Pulmonary artery endothelial cell (primary cell): ENCODE data around the gene APOBEC3F. TPM values are rescaled to one million over a fixed set of nuclear protein-coding genes. Genes with fewer than 3 reads are reported as not detected.
"Not testable (repeated sequence)": the region's sequence is repeated elsewhere in the genome, so short reads cannot be mapped to it uniquely, and the experiment has no call there.

Source experiments
- DNase-seq: peaks from one replicate; pipeline ENCODE4 v3.0.0-alpha.2; 2011; ENCODE audit warnings: low read depth, low spot score
- total RNA-seq: library from RNA; depleted of rRNA; stranded (reverse); fragments of >200 nt; gene quantifications from 2 replicates; pipeline ENCODE4 v1.2.3, GENCODE V29; 2014

Gene APOBEC3F
- total RNA-seq, 1 donor from 2014 or later, result 5.1 TPM

- no peak for DNase-seq
Measured at GRCh38 chr22:39026509-39027150, 14.0 kb upstream of the APOBEC3F start.

- no peak for DNase-seq
Measured at GRCh38 chr22:39027717-39028116, 12.9 kb upstream of the APOBEC3F start.

- no peak for DNase-seq
Measured at GRCh38 chr22:39028281-39028680, 12.4 kb upstream of the APOBEC3F start.

- DNase-seq, result no peak
Measured at GRCh38 chr22:39029227-39029626, 11.4 kb upstream of the APOBEC3F start.

- DNase-seq, result no peak
Measured at GRCh38 chr22:39030705-39031104, 10.0 kb upstream of the APOBEC3F start.

GRCh38 chr22:39031434-39032295 lies 9.0 kb upstream of the APOBEC3F start:
- DNase-seq, result not testable (repeated sequence)

GRCh38 chr22:39037071-39037470 lies 3.6 kb upstream of the APOBEC3F start:
- DNase-seq, result not testable (repeated sequence)

GRCh38 chr22:39039306-39040126 lies 1.1 kb upstream of the APOBEC3F start:
- DNase-seq, result no peak

- DNase-seq, result not testable (repeated sequence)
Measured at GRCh38 chr22:39040155-39040537, 518 bp upstream of the APOBEC3F start.

- DNase-seq, result no peak
Measured at GRCh38 chr22:39041908-39042307, 1.2 kb downstream of the APOBEC3F start.

GRCh38 chr22:39043063-39043462 lies 2.4 kb downstream of the APOBEC3F start:
- DNase-seq, result not testable (repeated sequence)

- DNase-seq, result not testable (repeated sequence)
Measured at GRCh38 chr22:39045136-39045535, 4.5 kb downstream of the APOBEC3F start.

GRCh38 chr22:39049486-39049885 lies 8.8 kb downstream of the APOBEC3F start:
- not testable (repeated sequence) for DNase-seq

GRCh38 chr22:39051844-39052495 lies 11.3 kb downstream of the APOBEC3F start:
- not testable (repeated sequence) for DNase-seq

- DNase-seq, result no peak
Measured at GRCh38 chr22:39055658-39056057, 15.0 kb downstream of the APOBEC3F start.

GRCh38 chr22:39061290-39061689 lies 20.6 kb downstream of the APOBEC3F start:
- not testable (repeated sequence) for DNase-seq

GRCh38 chr22:39061951-39062350 lies 21.3 kb downstream of the APOBEC3F start:
- not testable (repeated sequence) for DNase-seq

- DNase-seq, result not testable (repeated sequence)
Measured at GRCh38 chr22:39063904-39064303, 23.2 kb downstream of the APOBEC3F start.

GRCh38 chr22:39066442-39067276 lies 26.0 kb downstream of the APOBEC3F start:
- DNase-seq, result not testable (repeated sequence)
